ENCODE data around the gene ZCRB1.

The ZCRB1 gene

GRCh38 chr12:42281844-42282243 is 44.0 kb downstream of the ZCRB1 start:
- peaks cover 3% of the 10 kb centered on the region for H3K27me3 Mint-ChIP-seq (ENCODE audit: low read depth, poor library complexity)
- TF ChIP-seq CTCF (IDR thresholded peaks at IDR 0.05): no peak
- H3K4me3 Mint-ChIP-seq: no peak overlapping the region
- H3K9me3 Mint-ChIP-seq: peaks cover 3% of the 10 kb centered on the region
- no peak overlapping the region for H3K27ac Mint-ChIP-seq
- DNase-seq: no peak
- no peaks in the 10 kb centered on the region for H3K36me3 Mint-ChIP-seq (ENCODE audit: low read depth)
- H3K4me1 Mint-ChIP-seq: peaks cover 18% of the 10 kb centered on the region

GRCh38 chr12:42281278-42281677 is 44.6 kb downstream of the ZCRB1 start:
- no peak for DNase-seq
- Mint-ChIP-seq H3K4me3 (no peak overlapping the region), H3K27ac (no peak overlapping the region), H3K9me3 (peaks cover 3% of the 10 kb centered on the region), H3K4me1 (peaks cover 18% of the 10 kb centered on the region), H3K27me3 (ENCODE audit: low read depth, poor library complexity) (peaks cover 3% of the 10 kb centered on the region), H3K36me3 (ENCODE audit: low read depth) (no peaks in the 10 kb centered on the region)
- TF ChIP-seq CTCF (IDR thresholded peaks at IDR 0.05): no peak

- no peak for TF ChIP-seq CTCF (IDR thresholded peaks at IDR 0.05)
- Mint-ChIP-seq H3K27ac (no peak overlapping the region), H3K4me1 (peaks cover 16% of the 10 kb centered on the region), H3K4me3 (no peak overlapping the region), H3K27me3 (ENCODE audit: low read depth, poor library complexity) (peaks cover 3% of the 10 kb centered on the region), H3K36me3 (ENCODE audit: low read depth) (no peaks in the 10 kb centered on the region), H3K9me3 (peaks cover 13% of the 10 kb centered on the region)
- DNase-seq: no peak
Measured at GRCh38 chr12:42278128-42278510, 47.8 kb downstream of the ZCRB1 start.

GRCh38 chr12:42277396-42278127 is 48.3 kb downstream of the ZCRB1 start:
- peaks cover 18% of the 10 kb centered on the region for H3K9me3 Mint-ChIP-seq
- H3K4me1 Mint-ChIP-seq: peaks cover 13% of the 10 kb centered on the region
- peaks cover 4% of the 10 kb centered on the region for H3K36me3 Mint-ChIP-seq (ENCODE audit: low read depth)
- H3K4me3 Mint-ChIP-seq: no peak overlapping the region
- peaks cover 3% of the 10 kb centered on the region for H3K27me3 Mint-ChIP-seq (ENCODE audit: low read depth, poor library complexity)
- no peak for TF ChIP-seq CTCF (IDR thresholded peaks at IDR 0.05)
- no peak overlapping the region for H3K27ac Mint-ChIP-seq
- no peak for DNase-seq

GRCh38 chr12:42275499-42275898 is 50.4 kb downstream of the ZCRB1 start:
- peaks cover 2% of the 10 kb centered on the region for H3K27me3 Mint-ChIP-seq (ENCODE audit: low read depth, poor library complexity)

More at GRCh38 chr12:42275499-42275898, 50.4 kb downstream of the ZCRB1 start:
- Mint-ChIP-seq H3K4me3 (no peak overlapping the region), H3K27ac (no peak overlapping the region), H3K36me3 (ENCODE audit: low read depth) (peaks cover 6% of the 10 kb centered on the region), H3K9me3 (peaks cover 20% of the 10 kb centered on the region), H3K4me1 (peaks cover 11% of the 10 kb centered on the region)
- no peak for TF ChIP-seq CTCF (IDR thresholded peaks at IDR 0.05)
- no peak for DNase-seq

All from nephron progenitor cell (in vitro differentiated cells).